HCT116 (cell line): ENCODE data around the gene GNB5.

ENCODE experiments used
- ELF1 ChIP-seq: IDR thresholded peaks from 2 replicates; pipeline ENCODE4 v1.6.1; 2012; ENCODE audit warnings: low read depth, borderline replicate concordance
- EZH2 ChIP-seq: fragments of 200-600 bp; sonication (generic); IDR thresholded peaks from 2 replicates; pipeline ENCODE4 v1.6.1; 2017; ENCODE audit warnings: antibody characterized with exemption, mixed run types
- FOSL1 ChIP-seq: IDR thresholded peaks from 2 replicates; pipeline ENCODE4 v1.6.1; 2012; ENCODE audit warnings: low read depth
- POLR2A ChIP-seq: IDR thresholded peaks from 2 replicates; pipeline ENCODE4 v1.7.0; 2011; ENCODE audit warnings: borderline replicate concordance; ENCODE audit not compliant: insufficient read depth, insufficient read length; ENCODE audit errors: extremely low read depth
- POLR2AphosphoS5 ChIP-seq: IDR thresholded peaks from 2 replicates; pipeline ENCODE4 v1.6.1; 2011; ENCODE audit warnings: mild to moderate bottlenecking, low read depth, low read length, moderate library complexity
- RAD21 ChIP-seq: IDR thresholded peaks from 2 replicates; pipeline ENCODE4 v1.6.1; 2012; ENCODE audit warnings: low read depth, mild to moderate bottlenecking
- SP1 ChIP-seq: IDR thresholded peaks from 2 replicates; pipeline ENCODE4 v1.6.1; 2012; ENCODE audit warnings: low read depth
- TCF7L2 ChIP-seq: IDR thresholded peaks from 2 replicates; pipeline ENCODE4 v1.7.0; 2011; ENCODE audit warnings: borderline replicate concordance, inconsistent platforms; ENCODE audit not compliant: insufficient read depth, insufficient read length; ENCODE audit errors: extremely low read depth
- YY1 ChIP-seq: IDR thresholded peaks from 2 replicates; pipeline ENCODE4 v1.6.1; 2011; ENCODE audit warnings: low read length, low read depth, moderate library complexity, mild to moderate bottlenecking; ENCODE audit not compliant: insufficient replicate concordance; ENCODE audit errors: extremely low read depth
- ZNF274 ChIP-seq: fragments of 200-500 bp; sonication (Bioruptor generic); IDR thresholded peaks from 2 replicates; pipeline ENCODE4 v1.6.1; 2014; ENCODE audit warnings: mild to moderate bottlenecking, low read depth, low read length, inconsistent platforms
- TF ChIP-seq, protein P1 (sequence below), 3 experiments: fragments of 200-600 bp in 1 of 3; sonication (generic) in 1 of 3; IDR thresholded peaks in 2 of 3; conservative IDR thresholded peaks in 1 of 3; 2 replicates each; pipeline ENCODE4 v1.5.1; 2012 to 2017; ENCODE audit warnings: low read depth in 2 of 3, low read length in 2 of 3, antibody characterized with exemption in 1 of 3, borderline replicate concordance in 1 of 3, control low read depth in 1 of 3, mild to moderate bottlenecking in 1 of 3, mixed read lengths in 1 of 3, mixed run types in 1 of 3, moderate library complexity in 1 of 3; ENCODE audit not compliant: insufficient read depth in 1 of 3

DNA sequence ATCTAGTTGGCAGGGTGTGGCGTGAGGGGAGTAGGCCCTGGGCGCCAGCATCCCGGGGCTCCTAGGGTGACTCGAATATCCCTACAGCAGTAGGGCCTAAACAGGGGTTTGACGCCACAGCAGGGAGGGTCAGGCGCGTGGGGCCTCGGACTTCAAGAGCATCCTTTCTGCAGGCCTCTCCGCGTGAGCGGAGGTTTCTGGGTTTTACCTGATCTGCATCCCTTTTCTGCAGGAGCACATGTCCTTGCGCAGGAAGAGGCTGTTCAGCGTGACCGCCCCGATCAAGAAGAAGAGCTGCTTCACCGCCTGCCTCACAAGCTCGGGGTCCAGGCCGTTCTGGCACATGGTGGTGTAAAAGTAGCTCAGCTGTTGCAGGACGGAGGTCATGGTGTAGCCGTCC, 13.5 kb upstream of the GNB5 start:
- TF ChIP-seq, protein P1, sequence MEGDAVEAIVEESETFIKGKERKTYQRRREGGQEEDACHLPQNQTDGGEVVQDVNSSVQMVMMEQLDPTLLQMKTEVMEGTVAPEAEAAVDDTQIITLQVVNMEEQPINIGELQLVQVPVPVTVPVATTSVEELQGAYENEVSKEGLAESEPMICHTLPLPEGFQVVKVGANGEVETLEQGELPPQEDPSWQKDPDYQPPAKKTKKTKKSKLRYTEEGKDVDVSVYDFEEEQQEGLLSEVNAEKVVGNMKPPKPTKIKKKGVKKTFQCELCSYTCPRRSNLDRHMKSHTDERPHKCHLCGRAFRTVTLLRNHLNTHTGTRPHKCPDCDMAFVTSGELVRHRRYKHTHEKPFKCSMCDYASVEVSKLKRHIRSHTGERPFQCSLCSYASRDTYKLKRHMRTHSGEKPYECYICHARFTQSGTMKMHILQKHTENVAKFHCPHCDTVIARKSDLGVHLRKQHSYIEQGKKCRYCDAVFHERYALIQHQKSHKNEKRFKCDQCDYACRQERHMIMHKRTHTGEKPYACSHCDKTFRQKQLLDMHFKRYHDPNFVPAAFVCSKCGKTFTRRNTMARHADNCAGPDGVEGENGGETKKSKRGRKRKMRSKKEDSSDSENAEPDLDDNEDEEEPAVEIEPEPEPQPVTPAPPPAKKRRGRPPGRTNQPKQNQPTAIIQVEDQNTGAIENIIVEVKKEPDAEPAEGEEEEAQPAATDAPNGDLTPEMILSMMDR (IDR thresholded peaks at IDR 0.05 in 2 of 3, conservative IDR thresholded peaks at IDR 0.05 in 1 of 3; ENCODE audit: borderline replicate concordance in 1 of 3, insufficient read depth in 1 of 3, low read depth in 2 of 3, low read length in 2 of 3) = no peak
- TF ChIP-seq FOSL1 (no peak), POLR2A (no peak), ZNF274 (no peak), POLR2AphosphoS5 (no peak), RAD21 (no peak), EZH2 (no peak), SP1 (no peak), YY1 (no peak), ELF1 (no peak), TCF7L2 (no peak)
